T-helper 9 cell (primary cell): ENCODE results near the gene TMBIM4.

Source experiments
- DNase-seq: peaks from one replicate; pipeline ENCODE4 v3.0.0-alpha.2; 2020

Gene TMBIM4

DNA sequence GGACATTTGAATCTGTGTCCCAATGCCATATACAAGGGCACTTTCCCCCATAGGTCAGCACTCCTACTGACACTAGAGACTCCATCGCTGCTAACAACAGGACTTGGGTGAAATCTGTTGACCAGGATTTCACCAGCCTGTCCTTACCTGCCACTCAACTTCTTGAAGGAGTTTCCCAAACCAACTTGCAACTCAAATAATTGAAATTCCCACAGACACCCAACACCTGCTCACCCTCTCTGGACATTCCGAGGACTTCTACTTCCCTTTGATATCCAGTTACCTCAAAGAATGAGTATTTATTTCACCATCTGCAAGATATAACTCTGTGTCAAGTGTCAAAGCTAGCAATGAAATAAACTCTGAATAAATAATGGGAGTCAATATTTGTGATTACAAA lies 83.8 kb downstream of the TMBIM4 start:
- no peak for DNase-seq
